Measurements from ENCODE around the gene SEPTIN2. TPM values are rescaled to one million over a fixed set of nuclear protein-coding genes. Genes with fewer than 3 reads are reported as not detected.

The SEPTIN2 gene
- total and polyA plus RNA-seq, 10 of the 15 experiments (the other 5 are each of a cell fraction or from before 2014, with no cell fraction given), result 169 to 474 (median 269) TPM

- TF ChIP-seq ZNF592 (IDR thresholded peaks at IDR 0.05), result no peak
- TF ChIP-seq WRNIP1 (IDR thresholded peaks at IDR 0.05; ENCODE audit: borderline replicate concordance, low read depth, low read length), result no peak
- TF ChIP-seq SREBF2 (IDR thresholded peaks at IDR 0.05; ENCODE audit: low read length), result no peak
- peak; percentile 72 for TF ChIP-seq ZBTB33 (IDR thresholded peaks at IDR 0.05)
- peak; percentile 69; the same call in 1 of the 2 replicates for TF ChIP-seq GATAD2B (conservative IDR thresholded peaks at IDR 0.05; ENCODE audit: low read depth)
- TF ChIP-seq STAT3 (IDR thresholded peaks at IDR 0.05; ENCODE audit: low read depth, low read length), result no peak
- TF ChIP-seq NFXL1 (IDR thresholded peaks at IDR 0.05; ENCODE audit: borderline replicate concordance), result no peak
- TF ChIP-seq EGR1 (IDR thresholded peaks at IDR 0.05; ENCODE audit: borderline replicate concordance in 1 of 2, low read depth in 2 of 2, low read length in 2 of 2), result peak; percentile 59 to 62
- TF ChIP-seq ASH2L (IDR thresholded peaks at IDR 0.05; ENCODE audit: borderline replicate concordance, low read depth), result no peak
- TF ChIP-seq ZNF622 (IDR thresholded peaks at IDR 0.05), result no peak
- TF ChIP-seq ZNF217 (IDR thresholded peaks at IDR 0.05), result no peak
- no peak; the same call in 1 of the 2 replicates for TF ChIP-seq FOXK2 (IDR thresholded peaks at IDR 0.05)
- TF ChIP-seq HDAC6 (IDR thresholded peaks at IDR 0.05; ENCODE audit: unreplicated experiment), result no peak
- no peak for TF ChIP-seq GABPA (IDR thresholded peaks at IDR 0.05; ENCODE audit: low read depth)
- no peak for TF ChIP-seq ZBTB11 (CRISPR knock-in tag; IDR thresholded peaks at IDR 0.05)
- peak; percentile 73 for TF ChIP-seq PKNOX1 (IDR thresholded peaks at IDR 0.05)
- peak; percentile 99 for TF ChIP-seq SMARCA5 (IDR thresholded peaks at IDR 0.05)
- no peak; a peak in 1 of 4 replicates for TF ChIP-seq ETV6 (conservative IDR thresholded peaks at IDR 0.05 in 1 of 2, IDR thresholded peaks at IDR 0.05 in 1 of 2; ENCODE audit: borderline replicate concordance in 1 of 2, low read depth in 1 of 2)
Observed at GRCh38 chr2:241315093-241315878, 439 bp upstream of the SEPTIN2 start, which contains the start of gene HDLBP (continued).

Measured in GM12878 (cell line).